Measurements from ENCODE around the gene SP3. TPM values are rescaled to one million over a fixed set of nuclear protein-coding genes. Genes with fewer than 3 reads are reported as not detected.

The SP3 gene
- total RNA-seq, 2 donors from 2014 or later = 41.0 to 42.8 TPM

- peaks cover 5% of the 10 kb centered on the region for H3K4me1 ChIP-seq
- peak; percentile 76 for ATAC-seq
- 40 to 44% methylated on average over 48 to 54 of the region's 56 CpGs for WGBS, 2 donors
- no peaks in the 10 kb centered on the region for H3K9me3 ChIP-seq
- DNase-seq = peak; percentile 38 to 60 (median 48)
- intact Hi-C loops (cut with DNase I) = no loop called here
- peak overlapping the region; percentile 1 to 80 (median 67) for H3K27ac ChIP-seq
- H3K36me3 ChIP-seq (replicated peaks in 1 of 2; ENCODE audit: insufficient read depth in 1 of 2, low read depth in 2 of 2) = no peaks in the 10 kb centered on the region
- peak in 2 of 3 donors; percentile 58 to 71 for TF ChIP-seq POLR2A (IDR thresholded peaks at IDR 0.05)
- no peak for TF ChIP-seq CTCF (IDR thresholded peaks at IDR 0.05)
- no peaks in the 10 kb centered on the region for H3K27me3 ChIP-seq
- no peak overlapping the region for H3K4me3 ChIP-seq
Observed at GRCh38 chr2:174012347-174013314, 47.5 kb upstream of the SP3 start.

GRCh38 chr2:174011796-174012195 lies 46.6 kb upstream of the SP3 start:
- Histone ChIP-seq H3K4me3 (no peak overlapping the region), H3K4me1 (peaks cover 5% of the 10 kb centered on the region), H3K27me3 (no peaks in the 10 kb centered on the region), H3K36me3 (replicated peaks in 1 of 2; ENCODE audit: insufficient read depth in 1 of 2, low read depth in 2 of 2) (no peaks in the 10 kb centered on the region), H3K9me3 (no peaks in the 10 kb centered on the region), H3K27ac (no peak overlapping the region)
- WGBS, 2 donors = 96 to 100% methylated on average over 2 of the region's 2 CpGs
- ATAC-seq = no peak
- intact Hi-C loops (cut with DNase I) = no loop called here
- TF ChIP-seq CTCF (IDR thresholded peaks at IDR 0.05) (no peak), POLR2A (IDR thresholded peaks at IDR 0.05) (no peak)
- no peak for DNase-seq

GRCh38 chr2:174011173-174011572 lies 46.0 kb upstream of the SP3 start:
- no peaks in the 10 kb centered on the region for H3K27me3 ChIP-seq
- H3K4me1 ChIP-seq = peaks cover 5% of the 10 kb centered on the region
- intact Hi-C loops (cut with DNase I) = no loop called here
- no peaks in the 10 kb centered on the region for H3K9me3 ChIP-seq
- TF ChIP-seq CTCF (IDR thresholded peaks at IDR 0.05) (no peak), POLR2A (IDR thresholded peaks at IDR 0.05) (no peak)
- H3K4me3 ChIP-seq = no peak overlapping the region
- no peak for DNase-seq
- H3K36me3 ChIP-seq (replicated peaks in 1 of 2; ENCODE audit: insufficient read depth in 1 of 2, low read depth in 2 of 2) = no peaks in the 10 kb centered on the region
- no peak overlapping the region for H3K27ac ChIP-seq
- no peak for ATAC-seq

GRCh38 chr2:174009488-174010223 lies 44.5 kb upstream of the SP3 start:
- ATAC-seq (no peak), DNase-seq (no peak)
- TF ChIP-seq POLR2A (IDR thresholded peaks at IDR 0.05) = no peak
- no peak for TF ChIP-seq CTCF (IDR thresholded peaks at IDR 0.05)
- intact Hi-C loops (cut with DNase I) = loop anchor here (10.0 kb wide), 1 partner anchor 125 kb away; no protein-coding TSS in a partner anchor
- peaks cover 10% of the 10 kb centered on the region for H3K4me1 ChIP-seq
- no peak overlapping the region for H3K4me3 ChIP-seq
- no peaks in the 10 kb centered on the region for H3K36me3 ChIP-seq (replicated peaks in 1 of 2; ENCODE audit: insufficient read depth in 1 of 2, low read depth in 2 of 2)
- no peaks in the 10 kb centered on the region for H3K27me3 ChIP-seq
- no peaks in the 10 kb centered on the region for H3K9me3 ChIP-seq
- 80 to 86% methylated on average over 3 of the region's 3 CpGs for WGBS, 2 donors
- H3K27ac ChIP-seq = no peak overlapping the region

Measured in body of pancreas (tissue), 4 donors.